H1 (cell line): ENCODE results near the gene PC. TPM values are rescaled to one million over a fixed set of nuclear protein-coding genes. Genes with fewer than 3 reads are reported as not detected.

Experiments used
- JUN ChIP-seq: IDR thresholded peaks from 2 replicates; pipeline ENCODE4 v1.6.1; 2011; ENCODE audit warnings: low read depth, mild to moderate bottlenecking, improper control_type of control experiment, low read length
- polyA plus RNA-seq, 7 experiments: library from polyadenylated mRNA; depleted of rRNA in 3 of 7; stranded (reverse) in 5 of 7; unstranded in 2 of 7; fragments of >200 nt in 5 of 7; fragments of 200-250 nt in 2 of 7; gene quantifications; 1 replicate in 5 of 7; 2 replicates in 1 of 7; 4 replicates in 1 of 7; pipeline versions ENCODE4 v1.2.1 to v1.2.3, GENCODE V29; 2011 to 2013; ENCODE audit warnings: missing spikeins in 2 of 7, mixed read lengths in 2 of 7
- total RNA-seq: library from RNA; stranded (reverse); fragmentation: NEBNext Ultra II Directional; extraction: Animal tissue kit (Norgen Biotek cat#: 25700); gene quantifications from 2 replicates; pipeline ENCODE4 v1.2.1, GENCODE V29; 2021
- TF ChIP-seq, protein P1 (sequence below): IDR thresholded peaks from 2 replicates; pipeline ENCODE4 v1.6.1; 2011; ENCODE audit warnings: low read length, improper control_type of control experiment

The PC gene
- total and polyA plus RNA-seq, 2 of the 8 experiments (the other 6 are each of a cell fraction or from before 2014, with no cell fraction given): 11.5 to 27.5 TPM

DNA sequence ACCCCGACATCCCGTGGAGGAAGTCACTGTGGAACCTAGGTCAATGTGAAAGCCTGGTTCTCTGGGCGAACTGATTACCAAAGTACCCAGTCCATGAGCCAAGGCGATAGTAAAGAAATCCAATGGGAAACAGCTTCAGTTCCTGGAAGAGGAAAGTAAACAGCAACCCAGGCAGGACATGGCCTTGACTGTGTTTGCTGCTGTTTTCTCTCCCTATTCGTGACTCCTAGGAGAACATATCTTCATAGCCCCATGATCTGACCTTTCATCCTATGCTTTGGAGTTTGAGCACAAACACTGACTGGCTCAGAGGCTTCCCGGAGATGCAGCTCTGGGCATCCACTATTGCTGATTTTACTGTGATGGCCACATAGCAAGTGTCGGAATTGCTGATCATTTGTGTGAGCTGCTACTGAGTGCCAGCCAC, 56.2 kb downstream of the PC start (continued):
- no peak for TF ChIP-seq JUN
- TF ChIP-seq, protein P1, sequence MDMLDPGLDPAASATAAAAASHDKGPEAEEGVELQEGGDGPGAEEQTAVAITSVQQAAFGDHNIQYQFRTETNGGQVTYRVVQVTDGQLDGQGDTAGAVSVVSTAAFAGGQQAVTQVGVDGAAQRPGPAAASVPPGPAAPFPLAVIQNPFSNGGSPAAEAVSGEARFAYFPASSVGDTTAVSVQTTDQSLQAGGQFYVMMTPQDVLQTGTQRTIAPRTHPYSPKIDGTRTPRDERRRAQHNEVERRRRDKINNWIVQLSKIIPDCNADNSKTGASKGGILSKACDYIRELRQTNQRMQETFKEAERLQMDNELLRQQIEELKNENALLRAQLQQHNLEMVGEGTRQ: no peak
